HEK293 (cell line): Measurements from ENCODE around the gene MEG3.

Source experiments
- CTCF ChIP-seq: fragments of 450-650 bp; formaldehyde crosslinking; IDR thresholded peaks from 2 replicates; pipeline ENCODE4 v1.5.1; 2016; ENCODE audit warnings: missing biosample characterization, missing genetic modification characterization
- GLI4 ChIP-seq: fragments of 450-650 bp; formaldehyde crosslinking; IDR thresholded peaks from 2 replicates; pipeline ENCODE4 v1.5.1; 2016; ENCODE audit warnings: missing biosample characterization, missing genetic modification characterization
- KLF1 ChIP-seq: fragments of 450-650 bp; formaldehyde crosslinking; IDR thresholded peaks from 2 replicates; pipeline ENCODE4 v1.5.1; 2016; ENCODE audit warnings: missing biosample characterization, missing genetic modification characterization
- SCRT2 ChIP-seq: fragments of 450-650 bp; formaldehyde crosslinking; IDR thresholded peaks from 2 replicates; pipeline ENCODE4 v1.5.1; 2016; ENCODE audit warnings: missing biosample characterization, missing genetic modification characterization
- ZNF121 ChIP-seq: fragments of 450-650 bp; formaldehyde crosslinking; IDR thresholded peaks from 2 replicates; pipeline ENCODE4 v1.5.1; 2016; ENCODE audit warnings: missing biosample characterization, missing genetic modification characterization
- ZNF266 ChIP-seq: fragments of 450-650 bp; formaldehyde crosslinking; IDR thresholded peaks from 2 replicates; pipeline ENCODE4 v1.5.1; 2016; ENCODE audit warnings: missing biosample characterization, missing genetic modification characterization, low read depth
- ZNF274 ChIP-seq, 2 experiments: fragments of 200-500 bp in 1 of 2; fragments of 450-650 bp in 1 of 2; sonication (Bioruptor generic) in 1 of 2; formaldehyde crosslinking in 1 of 2; IDR thresholded peaks; 2 replicates each; pipeline versions ENCODE4 v1.5.1 to v1.6.1; 2014 to 2016; ENCODE audit warnings: borderline replicate concordance in 1 of 2, inconsistent platforms in 1 of 2, low read length in 1 of 2, missing biosample characterization in 1 of 2, missing genetic modification characterization in 1 of 2
- ZNF521 ChIP-seq: fragments of 450-650 bp; formaldehyde crosslinking; IDR thresholded peaks from 2 replicates; pipeline ENCODE4 v1.5.1; 2017; ENCODE audit warnings: missing biosample characterization, mild to moderate bottlenecking, missing genetic modification characterization
- ZNF558 ChIP-seq: fragments of 450-650 bp; formaldehyde crosslinking; IDR thresholded peaks from 2 replicates; pipeline ENCODE4 v1.5.1; 2016; ENCODE audit warnings: missing biosample characterization, missing genetic modification characterization
- ZNF664 ChIP-seq: fragments of 450-650 bp; formaldehyde crosslinking; IDR thresholded peaks from 2 replicates; pipeline ENCODE4 v1.5.1; 2016; ENCODE audit warnings: missing biosample characterization, missing genetic modification characterization
- ZSCAN30 ChIP-seq: fragments of 450-650 bp; IDR thresholded peaks from 2 replicates; pipeline ENCODE4 v1.5.1; 2018; ENCODE audit warnings: missing biosample characterization, mild to moderate bottlenecking, missing genetic modification characterization, moderate library complexity
- ZSCAN5A ChIP-seq: fragments of 450-650 bp; formaldehyde crosslinking; IDR thresholded peaks from 2 replicates; pipeline ENCODE4 v1.5.1; 2016; ENCODE audit warnings: missing biosample characterization, missing genetic modification characterization
- TF ChIP-seq, protein P1 (sequence below): fragments of 450-650 bp; formaldehyde crosslinking; IDR thresholded peaks from 2 replicates; pipeline ENCODE4; 2016; ENCODE audit warnings: missing biosample characterization, missing genetic modification characterization
- TF ChIP-seq, protein P2 (sequence below): fragments of 450-650 bp; formaldehyde crosslinking; IDR thresholded peaks from 2 replicates; pipeline ENCODE4 v1.5.1; 2016; ENCODE audit warnings: missing biosample characterization, missing genetic modification characterization

DNA sequence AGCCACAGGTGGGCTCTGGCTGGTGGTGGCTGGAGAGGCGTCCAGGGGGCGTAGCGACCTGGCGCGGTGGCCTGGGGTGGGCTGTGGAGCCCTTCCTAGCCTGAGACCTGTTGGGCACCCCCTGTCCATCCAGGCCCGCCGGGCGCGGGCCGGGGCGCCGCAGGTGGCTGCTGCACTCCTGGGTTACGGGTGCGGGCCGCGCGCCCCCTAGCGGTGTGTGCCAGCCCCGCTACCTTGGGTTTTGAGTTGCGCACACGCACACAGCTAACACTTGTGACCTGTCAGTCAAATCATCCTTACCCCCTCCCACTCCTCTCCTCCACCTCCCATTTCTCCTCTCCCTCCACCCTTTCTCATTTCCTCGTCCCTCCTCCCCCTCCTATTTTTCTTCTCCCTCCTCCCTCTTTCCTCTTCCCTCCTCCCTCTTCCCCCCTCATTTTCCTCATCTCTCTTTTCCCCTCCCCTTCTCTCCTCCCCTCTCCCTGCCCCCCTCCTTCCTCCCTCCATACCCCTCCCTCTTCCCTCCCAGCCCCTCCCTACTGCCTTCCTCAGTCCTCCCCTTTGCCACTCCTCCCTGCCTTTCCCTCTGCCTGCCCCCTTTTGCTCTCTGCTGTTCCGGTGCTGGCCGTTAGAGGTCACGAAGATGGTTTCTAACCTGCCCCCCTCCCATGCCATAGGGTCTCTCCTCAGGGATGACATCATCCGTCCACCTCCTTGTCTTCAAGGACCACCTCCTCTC, 2.3 kb downstream of the MEG3 start:
- TF ChIP-seq ZNF664 (tag by site-specific recombination) (no peak), ZSCAN5A (tag by site-specific recombination) (no peak), ZNF558 (tag by site-specific recombination) (no peak), ZNF274 (IDR thresholded peaks at IDR 0.05; ENCODE audit: low read length) (no peak), ZNF274 (tag by site-specific recombination; IDR thresholded peaks at IDR 0.05; ENCODE audit: borderline replicate concordance) (no peak), ZNF521 (no peak), CTCF (no peak), ZNF121 (no peak), KLF1 (tag by site-specific recombination) (no peak), ZNF266 (tag by site-specific recombination) (no peak), ZSCAN30 (tag by site-specific recombination) (no peak), GLI4 (no peak), SCRT2 (tag by site-specific recombination) (no peak)
- TF ChIP-seq, protein P1, sequence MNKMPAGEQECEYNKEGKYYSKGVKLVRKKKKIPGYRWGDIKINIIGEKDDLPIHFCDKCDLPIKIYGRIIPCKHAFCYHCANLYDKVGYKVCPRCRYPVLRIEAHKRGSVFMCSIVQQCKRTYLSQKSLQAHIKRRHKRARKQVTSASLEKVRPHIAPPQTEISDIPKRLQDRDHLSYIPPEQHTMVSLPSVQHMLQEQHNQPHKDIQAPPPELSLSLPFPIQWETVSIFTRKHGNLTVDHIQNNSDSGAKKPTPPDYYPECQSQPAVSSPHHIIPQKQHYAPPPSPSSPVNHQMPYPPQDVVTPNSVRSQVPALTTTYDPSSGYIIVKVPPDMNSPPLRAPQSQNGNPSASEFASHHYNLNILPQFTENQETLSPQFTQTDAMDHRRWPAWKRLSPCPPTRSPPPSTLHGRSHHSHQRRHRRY: no peak
- TF ChIP-seq, protein P2, sequence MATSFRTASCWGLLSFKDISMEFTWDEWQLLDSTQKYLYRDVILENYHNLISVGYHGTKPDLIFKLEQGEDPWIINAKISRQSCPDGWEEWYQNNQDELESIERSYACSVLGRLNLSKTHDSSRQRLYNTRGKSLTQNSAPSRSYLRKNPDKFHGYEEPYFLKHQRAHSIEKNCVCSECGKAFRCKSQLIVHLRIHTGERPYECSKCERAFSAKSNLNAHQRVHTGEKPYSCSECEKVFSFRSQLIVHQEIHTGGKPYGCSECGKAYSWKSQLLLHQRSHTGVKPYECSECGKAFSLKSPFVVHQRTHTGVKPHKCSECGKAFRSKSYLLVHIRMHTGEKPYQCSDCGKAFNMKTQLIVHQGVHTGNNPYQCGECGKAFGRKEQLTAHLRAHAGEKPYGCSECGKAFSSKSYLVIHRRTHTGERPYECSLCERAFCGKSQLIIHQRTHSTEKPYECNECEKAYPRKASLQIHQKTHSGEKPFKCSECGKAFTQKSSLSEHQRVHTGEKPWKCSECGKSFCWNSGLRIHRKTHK (tag by site-specific recombination): no peak
